CD4-positive, alpha-beta T cell treated with Interleukin-2 at 100 ng/mL for 4 hours (primary cell): ENCODE data around the gene SLX4IP.

Source experiments
- DNase-seq: peaks from one replicate; pipeline ENCODE4 v3.0.0-alpha.2; 2020; ENCODE audit warnings: low spot score

The SLX4IP gene

DNA sequence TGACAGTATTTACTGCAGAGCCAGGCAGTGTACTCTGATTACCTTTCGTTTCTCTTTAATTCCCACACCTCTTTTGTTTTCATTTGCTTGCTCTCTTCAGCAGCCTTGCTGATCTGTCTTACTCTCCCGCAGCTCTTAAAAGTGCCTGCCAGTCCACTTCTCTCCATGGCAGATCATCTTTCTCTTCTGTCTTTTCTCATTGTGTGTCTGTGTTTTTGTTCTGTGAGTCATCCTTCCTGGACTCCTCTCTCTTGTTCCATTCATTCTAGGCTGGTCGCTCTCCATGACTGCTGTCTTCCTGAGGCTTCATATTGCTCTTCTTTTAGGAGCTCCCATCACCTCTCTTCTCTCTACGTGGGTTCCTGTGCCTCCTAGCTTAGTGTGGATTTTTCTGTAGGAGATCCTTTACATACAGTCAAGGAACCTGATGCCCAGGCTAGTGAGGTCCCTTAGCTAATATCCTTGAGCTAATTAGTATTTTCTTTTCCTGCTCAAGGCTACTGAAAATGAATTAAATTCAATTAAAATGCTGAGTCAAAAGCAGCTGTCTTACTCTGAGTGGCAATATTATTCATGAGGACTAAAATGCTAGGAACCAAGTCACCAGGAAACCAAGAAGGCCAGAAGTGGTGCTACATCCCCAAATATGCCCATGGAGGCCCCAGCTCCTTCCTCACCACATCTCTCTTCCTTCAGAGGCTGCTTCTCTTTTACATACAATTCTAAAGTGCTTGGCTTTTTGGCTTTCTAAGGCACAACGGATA, 86.1 kb downstream of the SLX4IP start:
- DNase-seq: no peak

DNA sequence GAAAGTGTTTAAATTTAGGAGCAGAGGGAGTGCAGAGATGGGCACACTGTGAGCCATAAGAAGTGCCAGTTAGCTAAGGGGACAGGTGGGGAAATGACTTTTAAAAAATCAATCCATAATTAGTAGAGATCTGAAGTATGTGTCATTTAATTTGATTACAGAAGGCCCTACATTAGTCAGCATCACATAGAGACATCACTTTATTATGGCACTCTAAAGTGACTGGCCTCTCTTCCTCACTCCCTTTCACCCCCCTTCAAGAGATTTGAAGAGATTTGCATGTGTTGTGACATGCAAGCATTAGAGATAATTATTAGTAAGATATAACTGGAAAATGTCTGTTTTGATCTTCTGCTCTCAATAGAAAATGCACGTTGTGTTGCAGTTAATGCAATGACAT, 86.7 kb downstream of the SLX4IP start:
- no peak for DNase-seq

DNA sequence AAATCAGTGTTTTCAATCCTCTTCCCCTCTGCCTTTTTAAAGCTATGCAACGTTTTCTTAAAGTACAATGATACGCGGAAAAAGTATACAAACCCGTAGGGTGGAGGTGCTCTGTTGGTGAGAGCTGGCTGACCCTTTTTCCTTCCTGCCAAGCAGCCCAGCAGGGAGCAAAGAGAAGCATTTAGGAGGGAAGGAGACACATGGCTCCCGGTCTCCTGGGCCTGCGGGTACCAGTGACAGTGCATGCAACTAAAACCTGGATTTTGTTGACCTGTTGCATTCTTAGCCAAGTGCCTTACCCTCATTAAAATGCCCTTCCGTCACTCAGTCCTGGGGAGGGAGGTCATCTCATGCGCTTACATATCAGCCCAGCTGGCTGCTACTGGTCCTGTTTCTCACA, 87.2 kb downstream of the SLX4IP start:
- DNase-seq: no peak

DNA sequence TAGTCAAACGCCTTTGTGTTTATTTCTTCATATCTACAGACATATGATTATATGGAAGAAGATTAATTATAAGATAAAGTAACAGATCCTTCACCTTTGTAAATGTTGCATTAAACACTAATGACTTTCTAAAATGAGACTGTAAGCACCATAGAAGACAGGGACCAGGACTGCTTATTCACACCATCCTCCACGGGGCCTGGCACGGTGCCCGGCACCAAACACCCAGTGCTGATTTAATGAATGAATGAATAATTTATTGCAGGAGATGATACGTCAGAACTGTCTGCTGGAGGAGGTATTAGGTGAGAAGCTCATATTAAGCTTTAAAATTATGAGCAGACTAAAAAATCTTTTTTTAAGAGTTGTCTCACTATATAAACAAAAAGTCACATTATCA, 88.3 kb downstream of the SLX4IP start:
- DNase-seq: no peak

DNA sequence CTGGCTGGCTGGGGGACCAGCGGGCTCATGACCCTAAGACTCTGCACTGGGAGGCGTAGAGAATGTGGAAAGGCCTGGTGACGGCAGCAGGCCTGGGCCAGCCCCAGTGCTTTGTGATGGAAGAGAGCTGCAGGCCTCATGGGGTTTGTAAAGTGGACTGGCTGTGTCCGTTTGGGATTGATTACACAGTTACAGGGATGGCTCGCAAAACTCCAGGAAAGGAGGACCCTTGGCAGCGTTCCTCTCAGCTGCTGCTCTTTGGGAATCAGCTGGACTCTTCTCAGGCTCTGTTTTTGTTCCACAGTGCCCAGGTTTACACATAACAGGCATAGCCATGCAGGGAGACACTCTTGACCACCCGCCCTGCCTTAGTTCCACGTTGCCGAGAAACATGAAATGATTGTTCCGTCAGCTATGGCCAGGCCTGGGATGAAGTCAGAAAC, 89.0 kb downstream of the SLX4IP start:
- DNase-seq: no peak

DNA sequence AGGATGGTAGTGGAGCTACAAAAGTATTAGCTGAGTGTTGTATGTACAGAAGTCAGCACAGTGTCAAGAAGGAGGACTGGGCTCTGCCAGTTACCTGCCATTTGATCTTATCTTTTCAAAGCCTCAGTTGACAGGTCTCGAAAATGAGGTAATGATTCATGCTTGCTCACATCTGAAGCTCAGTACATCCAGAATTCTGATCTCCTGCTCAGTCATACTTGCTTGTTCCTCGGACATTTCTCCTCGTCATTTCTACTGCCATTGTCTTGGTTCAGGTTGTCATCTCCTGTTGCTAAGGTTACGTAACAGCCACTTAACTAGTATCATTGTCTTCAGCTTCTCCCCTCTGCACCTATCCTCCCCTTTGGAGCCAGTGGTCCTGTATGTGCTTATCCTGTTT, 89.5 kb downstream of the SLX4IP start:
- no peak for DNase-seq

DNA sequence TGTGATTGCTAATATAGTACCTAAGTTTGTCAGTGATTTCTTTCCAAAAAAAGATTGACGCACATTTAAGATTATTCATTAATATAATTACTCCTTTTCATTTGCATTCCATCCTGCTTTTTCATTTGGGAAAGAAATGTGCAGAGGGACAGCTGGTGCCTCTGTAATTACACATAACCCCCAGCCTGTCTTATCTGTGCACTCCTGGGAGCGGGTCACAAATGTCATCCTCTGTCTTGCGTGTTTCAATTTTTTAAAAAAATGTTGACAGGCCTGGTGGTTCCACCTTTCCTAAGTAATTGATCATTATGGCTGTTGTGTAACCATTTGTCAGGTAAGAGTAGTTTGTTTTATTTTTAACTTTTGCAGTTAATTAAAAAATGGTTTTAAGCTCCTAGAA, 92.7 kb downstream of the SLX4IP start:
- DNase-seq: no peak

DNA sequence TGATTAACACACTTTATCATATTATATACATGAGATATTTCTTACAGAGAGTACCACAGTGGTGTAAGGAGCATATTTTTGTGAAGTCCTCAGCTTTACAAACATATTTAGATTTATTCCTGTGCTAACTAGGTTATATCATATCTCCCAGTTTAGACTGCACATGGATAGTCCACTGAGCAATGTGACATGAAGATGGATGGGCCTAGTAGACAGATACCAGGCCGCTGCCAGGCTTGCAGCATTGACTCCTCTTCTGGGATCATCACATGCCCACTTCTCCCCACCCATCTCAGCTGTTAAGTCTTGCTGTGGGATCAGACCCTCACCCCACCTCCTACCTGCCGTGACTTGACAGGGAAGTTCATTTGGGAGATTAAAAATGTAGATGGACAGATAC, 95.8 kb downstream of the SLX4IP start:
- DNase-seq: no peak

DNA sequence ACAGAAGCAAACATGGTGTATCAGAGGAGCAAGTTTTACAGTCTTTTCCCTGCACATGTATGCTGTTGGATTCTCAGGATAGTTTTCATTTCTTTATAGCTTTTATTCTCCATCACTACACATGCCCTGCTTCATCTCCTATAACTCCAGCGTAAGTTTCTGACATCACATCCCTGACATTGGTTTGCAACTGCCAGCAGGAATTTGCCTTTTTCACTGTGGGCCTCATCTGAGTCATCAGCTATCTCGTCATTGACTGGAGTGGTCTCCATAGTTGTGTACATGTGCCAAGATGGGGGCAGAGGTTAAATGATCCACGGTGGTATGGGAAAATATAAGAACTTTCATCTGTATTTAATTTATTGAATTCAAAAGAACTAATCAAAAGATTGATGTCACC, 96.7 kb downstream of the SLX4IP start:
- DNase-seq: no peak

DNA sequence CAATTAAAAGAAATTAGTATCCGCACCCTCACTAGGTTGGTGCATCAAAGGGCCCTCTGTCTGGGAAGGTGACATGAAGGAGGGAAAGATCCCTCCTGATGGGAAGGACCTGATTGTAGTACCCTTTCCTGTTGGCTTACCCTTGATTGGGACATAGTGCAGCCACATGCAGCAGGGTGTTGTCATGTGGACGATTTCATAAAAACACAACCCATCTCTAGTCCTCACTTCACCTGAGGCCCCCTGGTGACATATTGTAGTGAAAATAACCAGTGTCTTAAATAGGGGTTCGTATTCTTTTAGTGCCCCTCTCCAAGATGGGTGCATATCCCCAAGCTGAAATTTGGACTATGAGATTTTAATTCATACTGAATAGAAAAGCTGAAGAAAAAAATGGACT, 97.3 kb downstream of the SLX4IP start:
- no peak for DNase-seq

DNA sequence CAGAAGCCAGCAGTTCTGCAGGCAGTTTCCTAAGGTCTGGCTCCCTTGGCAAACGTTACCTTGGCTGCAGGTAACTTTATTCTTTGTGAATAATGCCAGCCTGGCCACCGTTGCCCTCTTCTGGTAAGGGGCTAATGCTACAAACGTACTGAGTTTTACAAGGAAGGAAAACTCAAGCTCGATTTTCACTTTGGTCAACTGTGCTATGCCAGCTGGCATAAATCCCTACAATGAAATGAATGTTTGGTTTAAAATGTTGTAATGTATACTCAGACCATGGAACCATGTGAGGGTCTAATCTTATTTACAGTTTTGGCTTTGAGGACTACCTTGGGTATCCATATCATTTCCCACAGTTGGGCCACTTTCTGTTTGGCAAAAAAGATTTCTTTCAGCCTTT, 101.4 kb downstream of the SLX4IP start:
- peak; percentile 28 for DNase-seq

DNA sequence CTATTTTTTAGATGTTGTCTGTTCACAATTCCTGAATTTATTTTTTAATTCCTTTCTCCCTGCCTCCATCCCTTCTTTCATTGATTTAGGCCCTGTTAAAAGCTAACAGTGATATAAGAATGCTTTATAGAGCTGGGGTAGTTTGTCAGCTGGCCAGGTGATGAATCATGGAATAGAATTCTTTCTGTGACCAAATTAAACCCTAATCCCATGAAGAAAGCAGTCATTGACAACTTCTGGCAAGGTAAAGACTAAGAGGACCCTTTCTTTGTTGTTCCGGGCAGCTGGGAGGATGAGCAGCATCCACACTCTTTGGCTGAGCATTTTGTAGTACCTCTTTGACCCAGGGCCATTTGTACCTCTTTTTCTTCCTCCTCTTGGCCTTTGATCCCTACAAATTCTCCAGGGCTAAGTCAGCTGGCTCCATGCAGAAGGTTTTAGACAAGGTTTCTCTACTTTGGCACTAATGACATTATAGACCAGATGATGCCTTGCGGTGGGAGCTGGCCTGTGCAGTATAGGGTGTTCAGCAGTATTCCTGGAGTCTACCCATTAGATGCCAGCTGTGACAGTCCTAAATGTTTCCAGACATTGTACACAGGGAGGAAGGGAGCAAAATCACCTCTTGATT, 102.9 kb downstream of the SLX4IP start:
- no peak for DNase-seq

DNA sequence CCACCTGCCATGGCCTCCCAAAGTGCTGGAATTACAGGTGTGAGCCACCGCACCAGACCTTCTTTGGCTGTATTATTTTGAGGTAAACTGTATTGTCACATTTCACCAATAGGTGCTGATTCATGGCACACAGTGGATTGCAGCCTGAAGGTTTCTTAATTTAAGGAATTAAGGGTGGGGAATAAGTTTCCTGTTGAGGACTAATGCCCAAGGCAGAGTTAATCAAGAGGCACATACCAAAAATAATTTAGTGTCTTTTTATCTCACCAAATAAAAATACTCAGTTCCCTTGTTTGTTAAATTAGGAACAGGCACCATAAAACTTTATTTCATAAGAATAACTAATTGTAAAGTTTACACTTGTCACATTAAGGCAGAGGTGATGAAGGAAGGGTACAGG, 103.7 kb downstream of the SLX4IP start:
- DNase-seq: no peak

DNA sequence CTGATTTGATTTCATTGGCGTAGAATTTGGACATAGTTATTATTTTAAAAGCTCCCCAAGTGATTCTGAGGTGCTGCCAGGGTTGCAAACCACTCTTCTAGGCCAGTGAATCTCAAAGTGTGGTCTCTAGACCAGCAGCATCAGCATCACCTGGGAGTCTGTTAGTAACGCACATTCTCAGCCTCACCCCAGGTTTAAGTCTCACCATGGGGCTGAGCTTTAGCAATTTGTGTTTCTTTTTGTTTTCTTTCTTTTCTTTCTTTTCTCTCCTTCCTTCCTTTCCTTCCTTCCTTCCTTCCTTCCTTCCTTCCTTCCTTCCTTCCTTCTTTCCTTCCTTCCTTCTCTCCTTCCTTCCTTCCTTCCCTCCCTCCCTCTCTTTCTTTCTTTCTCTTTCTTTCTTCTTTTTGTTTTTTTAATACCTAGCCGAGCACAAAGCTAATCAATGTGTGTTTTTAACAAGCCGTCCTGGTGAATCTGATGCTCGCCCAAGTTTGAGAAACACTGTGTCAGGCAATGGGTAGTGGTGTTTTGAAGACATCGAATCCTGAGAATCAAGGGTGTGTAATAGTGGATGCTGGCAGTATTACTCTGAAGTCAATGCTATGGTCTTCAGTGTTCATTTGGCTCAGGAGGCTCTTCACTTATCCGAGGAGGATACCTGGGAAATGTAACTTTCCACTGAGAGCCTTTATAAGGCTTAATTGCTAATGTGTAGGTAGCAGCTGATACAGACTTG, 104.9 kb downstream of the SLX4IP start:
- DNase-seq: no peak

DNA sequence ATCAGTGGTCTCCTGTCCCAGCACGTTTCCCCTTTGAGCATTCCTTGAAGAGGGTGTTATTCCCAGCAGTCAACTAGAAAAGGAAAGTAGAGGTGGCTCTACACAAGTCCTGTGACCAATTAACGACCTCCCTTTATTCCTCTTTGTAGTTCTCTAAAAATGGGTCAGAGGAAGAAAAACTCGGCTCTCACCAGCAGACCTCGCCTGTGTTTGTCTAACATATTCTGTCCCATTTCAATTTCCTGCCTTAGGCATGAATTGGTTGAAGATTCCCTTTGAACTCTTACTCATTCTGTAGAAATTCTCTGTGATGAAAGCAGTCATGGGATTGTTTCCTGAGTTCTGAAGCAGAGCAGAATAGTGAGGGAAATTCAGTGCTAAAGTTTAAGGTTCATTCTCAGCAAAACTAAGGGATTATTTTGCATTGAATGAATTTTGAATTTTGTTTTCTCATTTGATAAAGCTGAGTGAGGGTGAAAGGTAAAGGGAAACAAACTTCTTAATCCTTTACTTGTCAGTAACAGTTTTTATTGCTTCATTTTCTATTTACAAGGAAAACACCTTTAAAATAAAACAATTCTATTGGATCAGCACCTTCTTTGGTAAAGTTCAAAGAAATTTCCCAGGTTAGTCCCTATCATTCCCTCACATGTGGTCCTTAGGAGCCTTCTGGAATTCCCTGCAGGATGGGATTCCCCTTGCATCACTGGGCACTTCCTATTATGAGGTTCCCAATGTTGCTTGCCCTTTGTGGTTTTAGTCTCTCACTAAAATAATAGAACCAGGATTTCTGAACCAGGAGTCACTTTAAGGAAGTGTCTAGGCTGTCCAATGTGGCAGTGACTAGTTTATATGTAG, 105.8 kb downstream of the SLX4IP start:
- no peak for DNase-seq

DNA sequence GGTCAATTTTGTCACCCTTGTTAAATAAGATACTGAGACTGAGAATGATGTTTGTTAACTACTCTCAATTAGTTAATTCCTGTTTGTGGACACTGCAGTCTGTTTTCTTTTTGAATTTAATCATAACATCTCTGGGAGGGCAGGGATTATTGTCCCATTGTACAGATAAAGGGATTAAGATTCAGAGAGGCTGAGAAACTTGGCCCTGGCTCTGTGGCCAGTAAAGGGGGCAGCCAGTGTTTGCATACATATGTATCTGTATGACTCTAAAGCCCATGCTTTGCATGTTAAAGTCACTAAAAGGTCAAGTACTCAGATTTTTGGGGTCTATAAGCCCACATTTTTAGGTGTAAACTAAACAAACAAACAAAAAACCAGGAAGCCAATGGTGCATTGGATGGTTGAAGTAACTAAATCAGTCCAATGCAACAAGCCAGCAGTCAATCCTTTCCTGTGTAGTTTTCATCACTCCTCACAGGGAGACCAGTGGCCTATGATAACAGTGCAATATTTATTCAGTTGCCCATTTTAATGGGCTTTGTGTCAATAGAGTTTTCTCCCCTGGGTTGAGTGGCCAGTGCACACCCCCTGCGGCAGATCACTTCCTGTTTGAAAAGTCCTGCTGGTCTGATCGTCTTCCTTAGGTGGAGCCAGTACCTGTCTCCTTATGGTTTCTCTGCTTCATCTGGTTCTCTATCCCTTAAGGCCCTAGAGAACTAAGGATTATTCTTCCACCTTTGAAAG, 106.7 kb downstream of the SLX4IP start:
- no peak for DNase-seq

DNA sequence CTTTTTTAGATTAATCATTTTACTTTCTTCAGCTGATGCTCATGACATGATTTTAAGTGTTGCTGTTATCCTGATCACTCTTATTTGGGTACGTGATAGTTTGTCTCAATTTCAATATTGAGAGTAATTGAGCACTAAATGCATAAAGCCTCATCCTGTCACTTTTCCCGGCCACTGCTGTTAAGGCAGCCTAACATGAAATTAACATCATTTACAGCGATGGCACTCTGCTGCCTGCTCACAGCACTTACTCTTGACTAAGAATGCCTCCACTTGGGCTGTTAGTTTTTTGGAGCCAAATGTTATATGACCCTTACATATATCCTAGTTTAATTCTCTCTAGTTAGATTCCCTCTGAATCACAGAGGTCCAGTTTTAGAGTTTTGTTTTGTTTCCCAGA, 107.3 kb downstream of the SLX4IP start:
- no peak for DNase-seq

DNA sequence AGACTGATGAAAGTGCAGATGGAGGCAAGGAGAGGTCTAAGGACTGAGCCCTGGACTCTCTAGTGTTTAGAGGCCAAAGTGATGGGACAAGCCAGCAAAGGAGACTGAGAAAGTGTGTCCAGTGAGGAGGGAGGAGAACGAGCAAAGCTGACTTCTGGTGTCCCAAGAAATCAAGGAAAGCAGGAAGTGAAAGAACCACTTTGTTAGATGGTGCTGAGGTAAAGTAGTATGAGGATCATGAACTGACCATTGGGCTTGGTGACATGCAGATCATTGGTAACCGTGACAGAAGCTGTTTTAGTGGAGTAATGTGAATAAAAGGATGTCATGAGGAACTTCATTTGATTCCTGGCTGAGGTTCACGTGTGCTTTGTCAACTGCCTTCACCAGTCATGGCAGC, 108.4 kb downstream of the SLX4IP start:
- DNase-seq: no peak

DNA sequence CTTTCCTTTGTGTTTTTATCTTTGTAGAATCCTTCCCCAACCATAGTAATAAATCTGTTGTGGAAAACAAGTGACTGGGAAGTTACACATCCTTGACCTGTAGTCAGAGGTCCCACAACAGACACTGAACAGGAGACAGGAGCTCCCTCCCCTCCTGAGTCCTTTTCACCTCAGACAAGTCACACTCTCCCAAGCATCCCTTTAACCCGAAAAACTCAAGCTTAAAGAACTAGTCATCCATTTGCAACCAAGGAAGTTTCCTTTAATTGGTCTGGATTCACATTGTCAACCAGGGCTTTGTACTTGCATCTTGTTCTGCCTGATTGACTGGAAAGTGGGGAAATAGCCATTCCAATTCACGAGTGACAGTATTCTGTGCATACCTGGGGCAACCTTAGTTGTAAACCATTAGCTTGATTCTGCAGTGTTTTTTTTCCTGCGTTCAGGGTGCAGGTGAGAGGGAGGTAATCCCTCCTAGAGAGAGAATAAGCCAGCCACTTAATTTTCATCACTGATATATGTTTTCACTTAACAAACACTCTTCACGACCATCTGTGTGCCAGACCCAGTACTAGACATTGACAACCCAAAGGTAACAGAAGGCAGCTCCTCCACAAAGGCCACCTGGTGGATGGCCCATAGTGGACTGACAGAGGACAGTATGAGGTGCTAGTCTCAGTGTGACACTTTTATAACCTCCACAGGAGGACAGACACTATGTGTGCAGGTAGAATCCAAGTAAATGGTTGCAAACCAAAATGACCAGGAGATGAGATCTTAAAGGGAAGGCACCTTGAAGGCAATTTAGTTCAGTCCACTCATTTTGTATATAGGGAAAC, 112.4 kb downstream of the SLX4IP start:
- no peak for DNase-seq

DNA sequence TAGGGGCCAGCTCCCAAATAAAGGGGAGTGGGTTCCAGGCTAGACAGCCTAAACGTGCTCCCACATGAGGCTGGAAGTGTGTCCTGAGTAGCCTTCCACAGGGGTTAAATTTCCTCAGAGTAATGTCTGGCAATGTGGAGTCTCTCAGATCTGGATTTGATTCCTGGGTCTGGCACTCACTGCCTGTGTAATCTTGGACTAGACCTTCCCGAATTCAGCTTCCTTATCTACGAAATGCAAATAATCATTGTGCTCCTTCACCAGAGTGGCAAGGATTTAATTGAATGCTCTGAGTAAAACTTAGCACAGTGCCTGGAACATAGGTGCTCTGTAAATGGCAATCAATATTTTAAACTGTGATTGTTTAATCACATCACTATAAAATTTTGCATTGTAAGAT, 114.4 kb downstream of the SLX4IP start:
- DNase-seq: no peak
